K562 (cell line): Measurements from ENCODE around the gene IL4I1. TPM values are rescaled to one million over a fixed set of nuclear protein-coding genes. Genes with fewer than 3 reads are reported as not detected.

Experiments used
- ATF3 ChIP-seq, 2 experiments: fragments of 450-650 bp in 1 of 2; sonication (generic) in 1 of 2; formaldehyde crosslinking in 1 of 2; IDR thresholded peaks in 1 of 2; conservative IDR thresholded peaks in 1 of 2; 2 replicates each; pipeline versions ENCODE4 v1.6.1 to v1.8.1; 2016 to 2023; ENCODE audit warnings: mild to moderate bottlenecking in 2 of 2, moderate library complexity in 2 of 2, inconsistent platforms in 1 of 2, missing genetic modification reagents in 1 of 2
- ELF1 ChIP-seq: fragments of 200-800 bp; sonication (Bioruptor generic); IDR thresholded peaks from 2 replicates; pipeline ENCODE4 v1.6.1; 2016; ENCODE audit warnings: missing genetic modification characterization, missing compliant biosample characterization
- ELF4 ChIP-seq: fragments of 450-650 bp; formaldehyde crosslinking; IDR thresholded peaks from 2 replicates; pipeline ENCODE4 v1.4.0; 2022; ENCODE audit warnings: missing genetic modification characterization
- ETV1 ChIP-seq: fragments of 450-650 bp; conservative IDR thresholded peaks from 2 replicates; pipeline ENCODE4 v1.6.1; 2016; ENCODE audit warnings: missing genetic modification characterization, control low read depth, low read depth, missing compliant biosample characterization
- FIP1L1 ChIP-seq: fragments of 200-400 bp; formaldehyde crosslinking; IDR thresholded peaks from 2 replicates; pipeline ENCODE4 v1.6.1; 2018; ENCODE audit warnings: mild to moderate bottlenecking, low read depth, low read length; ENCODE audit not compliant: poor library complexity, severe bottlenecking
- HNRNPLL ChIP-seq: fragments of 200-400 bp; formaldehyde crosslinking; IDR thresholded peaks from 2 replicates; pipeline ENCODE4 v1.6.1; 2017; ENCODE audit warnings: low read length, low read depth, mild to moderate bottlenecking; ENCODE audit not compliant: poor library complexity, severe bottlenecking
- HNRNPUL1 ChIP-seq: fragments of 200-400 bp; formaldehyde crosslinking; IDR thresholded peaks from 2 replicates; pipeline ENCODE4 v1.6.1; 2017; ENCODE audit warnings: low read length
- LCOR ChIP-seq: sonication (generic); formaldehyde crosslinking; IDR thresholded peaks from 2 replicates; pipeline ENCODE4 v1.8.0; 2022; ENCODE audit warnings: mild to moderate bottlenecking, missing genetic modification reagents
- NR4A1 ChIP-seq, 2 experiments: fragments of 250-450 bp in 1 of 2; fragments of 450-650 bp in 1 of 2; sonication (Bioruptor Pico) in 1 of 2; IDR thresholded peaks; 2 replicates each; pipeline versions ENCODE4 v1.4.0 to v1.6.1; 2016 to 2020; ENCODE audit warnings: mild to moderate bottlenecking in 2 of 2, missing compliant biosample characterization in 1 of 2, missing genetic modification characterization in 1 of 2, moderate library complexity in 1 of 2
- PRMT5 ChIP-seq: sonication (generic); formaldehyde crosslinking; IDR thresholded peaks from 2 replicates; pipeline ENCODE4 v1.5.0; 2020; ENCODE audit warnings: missing genetic modification reagents
- SMARCC2 ChIP-seq: fragments of 450-650 bp; IDR thresholded peaks from 2 replicates; pipeline ENCODE4 v1.6.1; 2017; ENCODE audit warnings: antibody characterized with exemption, moderate library complexity, mild to moderate bottlenecking, low read depth
- SUPT5H ChIP-seq: fragments of 450-650 bp; IDR thresholded peaks from 2 replicates; pipeline ENCODE4 v1.6.1; 2016
- TAF1 ChIP-seq: IDR thresholded peaks from 2 replicates; pipeline ENCODE4 v1.6.1; 2011; ENCODE audit warnings: mild to moderate bottlenecking, low read length, moderate library complexity; ENCODE audit not compliant: insufficient read depth, control insufficient read depth, severe bottlenecking; ENCODE audit errors: extremely low read depth
- ZNF324 ChIP-seq: fragments of 250-450 bp; sonication (Bioruptor Pico); IDR thresholded peaks from 2 replicates; pipeline ENCODE4 v1.4.0; 2020; ENCODE audit warnings: mild to moderate bottlenecking
- ZNF436 ChIP-seq: fragments of 250-450, 450-650 bp; sonication (Bioruptor Pico); formaldehyde crosslinking; IDR thresholded peaks from 2 replicates; pipeline ENCODE4 v1.7.0; 2020; ENCODE audit warnings: mild to moderate bottlenecking
- polyA plus RNA-seq, 8 experiments: library from polyadenylated mRNA; depleted of rRNA in 4 of 8; stranded (reverse) in 5 of 8; unstranded in 3 of 8; fragments of >200 nt; fragmentation: Nextera tagmentation in 2 of 8; fragmentation: Illumina TruSeq in 1 of 8; extraction: Ambion mirVana in 2 of 8; extraction: Trizol in 1 of 8; gene quantifications; 2 replicates each; pipeline versions ENCODE4 v1.2.1 to v1.2.3, GENCODE V29; 2011 to 2014; ENCODE audit warnings: inconsistent platforms in 1 of 8, missing spikeins in 1 of 8
- total RNA-seq, 7 experiments: library from RNA; depleted of rRNA in 6 of 7; stranded (reverse); fragments of >200 nt in 6 of 7; fragmentation: Illumina TruSeq in 2 of 7; extraction: Trizol in 2 of 7; gene quantifications; 2 replicates each; pipeline versions ENCODE4 v1.2.1 to v1.2.3, GENCODE V29; 2011 to 2021; ENCODE audit warnings: low replicate concordance in 1 of 7
- TF ChIP-seq, protein P1 (sequence below): fragments of 450-650 bp; IDR thresholded peaks from 2 replicates; pipeline ENCODE4 v1.6.1; 2016; ENCODE audit warnings: borderline replicate concordance
- TF ChIP-seq, protein P2 (sequence below): sonication (generic); formaldehyde crosslinking; IDR thresholded peaks from 2 replicates; pipeline ENCODE4 v1.8.0; 2022; ENCODE audit warnings: missing genetic modification reagents, mild to moderate bottlenecking, borderline replicate concordance
- TF ChIP-seq, protein P3 (sequence below): sonication (generic); formaldehyde crosslinking; IDR thresholded peaks from 2 replicates; pipeline ENCODE4 v1.8.1; 2023; ENCODE audit warnings: mild to moderate bottlenecking, missing genetic modification reagents

Gene IL4I1
- total and polyA plus RNA-seq, 9 of the 15 experiments (the other 6 are each of a cell fraction or from before 2014, with no cell fraction given) = 0.06 to 0.95 (median 0.43) TPM; not detected in 2

DNA sequence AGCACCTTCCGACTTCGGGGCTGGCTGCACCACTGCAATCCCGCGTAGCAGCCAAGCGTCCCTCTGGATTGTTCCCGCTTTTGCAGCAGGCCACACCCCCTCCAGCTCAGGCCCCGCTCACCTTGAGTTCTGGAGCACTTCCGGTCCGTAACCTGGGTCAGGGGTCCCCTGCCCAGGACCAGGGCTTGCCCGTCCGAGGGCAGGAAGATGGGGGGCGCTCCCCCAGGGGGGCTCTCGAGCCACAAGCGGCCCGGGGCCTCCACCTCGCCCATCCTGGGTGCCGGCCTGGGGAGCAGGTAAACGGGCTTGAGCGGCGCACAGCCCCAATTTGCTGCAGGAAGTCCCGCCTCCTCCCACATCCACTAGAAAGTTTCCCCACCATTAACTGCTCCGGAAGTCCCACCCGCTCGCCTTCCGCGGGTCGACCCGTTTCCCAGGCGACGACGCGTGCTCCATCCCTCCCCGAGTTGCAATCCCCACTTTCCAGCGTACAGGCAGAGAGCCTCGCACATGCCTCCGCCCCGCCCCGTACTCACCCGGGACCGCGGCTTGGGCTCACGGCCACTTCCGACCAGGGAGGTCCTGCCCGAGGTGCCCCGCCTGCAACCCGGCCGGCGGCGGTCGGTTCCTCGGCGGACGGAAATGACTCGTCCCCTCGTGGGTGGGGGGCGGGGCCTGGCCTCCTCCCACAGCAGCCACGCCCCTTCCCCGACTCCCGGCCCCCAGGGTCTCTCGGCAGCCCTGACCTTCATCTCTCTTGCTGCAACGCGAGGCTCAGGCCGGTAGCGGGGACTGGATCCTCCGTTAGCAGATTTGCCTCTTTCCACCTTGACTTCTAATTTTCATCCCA is 29.5 kb downstream of the IL4I1 start, which contains the start of gene PNKP (continued):
- TF ChIP-seq TAF1 = peak; percentile 23
- no peak for TF ChIP-seq PRMT5 (CRISPR knock-in tag)
- TF ChIP-seq, protein P1, sequence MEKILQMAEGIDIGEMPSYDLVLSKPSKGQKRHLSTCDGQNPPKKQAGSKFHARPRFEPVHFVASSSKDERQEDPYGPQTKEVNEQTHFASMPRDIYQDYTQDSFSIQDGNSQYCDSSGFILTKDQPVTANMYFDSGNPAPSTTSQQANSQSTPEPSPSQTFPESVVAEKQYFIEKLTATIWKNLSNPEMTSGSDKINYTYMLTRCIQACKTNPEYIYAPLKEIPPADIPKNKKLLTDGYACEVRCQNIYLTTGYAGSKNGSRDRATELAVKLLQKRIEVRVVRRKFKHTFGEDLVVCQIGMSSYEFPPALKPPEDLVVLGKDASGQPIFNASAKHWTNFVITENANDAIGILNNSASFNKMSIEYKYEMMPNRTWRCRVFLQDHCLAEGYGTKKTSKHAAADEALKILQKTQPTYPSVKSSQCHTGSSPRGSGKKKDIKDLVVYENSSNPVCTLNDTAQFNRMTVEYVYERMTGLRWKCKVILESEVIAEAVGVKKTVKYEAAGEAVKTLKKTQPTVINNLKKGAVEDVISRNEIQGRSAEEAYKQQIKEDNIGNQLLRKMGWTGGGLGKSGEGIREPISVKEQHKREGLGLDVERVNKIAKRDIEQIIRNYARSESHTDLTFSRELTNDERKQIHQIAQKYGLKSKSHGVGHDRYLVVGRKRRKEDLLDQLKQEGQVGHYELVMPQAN = peak; percentile 95
- TF ChIP-seq, protein P2, sequence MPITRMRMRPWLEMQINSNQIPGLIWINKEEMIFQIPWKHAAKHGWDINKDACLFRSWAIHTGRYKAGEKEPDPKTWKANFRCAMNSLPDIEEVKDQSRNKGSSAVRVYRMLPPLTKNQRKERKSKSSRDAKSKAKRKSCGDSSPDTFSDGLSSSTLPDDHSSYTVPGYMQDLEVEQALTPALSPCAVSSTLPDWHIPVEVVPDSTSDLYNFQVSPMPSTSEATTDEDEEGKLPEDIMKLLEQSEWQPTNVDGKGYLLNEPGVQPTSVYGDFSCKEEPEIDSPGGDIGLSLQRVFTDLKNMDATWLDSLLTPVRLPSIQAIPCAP (CRISPR knock-in tag) = no peak
- no peak for TF ChIP-seq SMARCC2
- TF ChIP-seq ATF3 (IDR thresholded peaks at IDR 0.05) = peak; percentile 64
- TF ChIP-seq ATF3 (CRISPR knock-in tag; conservative IDR thresholded peaks at IDR 0.05) = peak; percentile 73; the same call in 1 of the 2 replicates
- TF ChIP-seq LCOR = peak; percentile 45; the same call in 1 of the 2 replicates
- TF ChIP-seq ZNF436 (CRISPR knock-in tag) = no peak
- TF ChIP-seq, protein P3, sequence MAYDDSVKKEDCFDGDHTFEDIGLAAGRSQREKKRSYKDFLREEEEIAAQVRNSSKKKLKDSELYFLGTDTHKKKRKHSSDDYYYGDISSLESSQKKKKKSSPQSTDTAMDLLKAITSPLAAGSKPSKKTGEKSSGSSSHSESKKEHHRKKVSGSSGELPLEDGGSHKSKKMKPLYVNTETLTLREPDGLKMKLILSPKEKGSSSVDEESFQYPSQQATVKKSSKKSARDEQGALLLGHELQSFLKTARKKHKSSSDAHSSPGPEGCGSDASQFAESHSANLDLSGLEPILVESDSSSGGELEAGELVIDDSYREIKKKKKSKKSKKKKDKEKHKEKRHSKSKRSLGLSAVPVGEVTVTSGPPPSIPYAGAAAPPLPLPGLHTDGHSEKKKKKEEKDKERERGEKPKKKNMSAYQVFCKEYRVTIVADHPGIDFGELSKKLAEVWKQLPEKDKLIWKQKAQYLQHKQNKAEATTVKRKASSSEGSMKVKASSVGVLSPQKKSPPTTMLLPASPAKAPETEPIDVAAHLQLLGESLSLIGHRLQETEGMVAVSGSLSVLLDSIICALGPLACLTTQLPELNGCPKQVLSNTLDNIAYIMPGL (CRISPR knock-in tag) = 0 out of 2 replicates have a peak, but pooled peaks have one; percentile 56
- TF ChIP-seq HNRNPUL1 = no peak
- TF ChIP-seq SUPT5H = peak; percentile 92
- TF ChIP-seq ELF4 (CRISPR knock-in tag) = peak; percentile 39; the same call in 1 of the 2 replicates
- no peak for TF ChIP-seq FIP1L1
- no peak for TF ChIP-seq ZNF324
- no peak for TF ChIP-seq NR4A1 (CRISPR knock-in tag; IDR thresholded peaks at IDR 0.05)
- TF ChIP-seq NR4A1 (tag; IDR thresholded peaks at IDR 0.05) = no peak
- peak; percentile 81 for TF ChIP-seq ETV1 (tag)
- peak; percentile 51 for TF ChIP-seq HNRNPLL
- peak; percentile 82 for TF ChIP-seq ELF1 (tag)
